PC-9 (cell line): Measurements from ENCODE around the gene OSBPL8.

Experiments
- EZH2 ChIP-seq: fragments of 200-600 bp; sonication (generic); IDR thresholded peaks from 2 replicates; pipeline ENCODE4 v1.8.0; 2017; ENCODE audit warnings: antibody characterized with exemption, low read depth
- TF ChIP-seq, protein P1 (sequence below): fragments of 200-600 bp; sonication (generic); conservative IDR thresholded peaks from 2 replicates; pipeline ENCODE4 v1.6.1; 2017; ENCODE audit warnings: mixed run types, antibody characterized with exemption, mild to moderate bottlenecking, moderate library complexity

DNA sequence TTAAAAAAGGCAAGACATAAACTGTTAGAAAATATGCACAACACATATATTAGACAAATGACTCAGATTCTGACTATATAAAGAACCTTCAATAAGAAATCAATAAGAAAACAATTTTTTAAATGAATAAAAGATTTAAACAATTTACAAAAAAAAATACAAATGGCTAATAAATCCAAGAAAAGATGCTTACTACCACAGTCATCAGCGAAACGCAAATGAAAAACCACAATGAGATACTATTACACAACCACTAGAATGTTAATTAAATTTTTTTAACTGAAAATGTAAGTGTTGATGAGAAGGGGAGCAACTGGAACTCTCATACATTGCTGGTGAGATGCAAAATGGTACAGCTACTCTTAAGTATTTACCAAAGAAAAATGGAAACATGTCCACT lies 24.4 kb downstream of the OSBPL8 start:
- TF ChIP-seq, protein P1, sequence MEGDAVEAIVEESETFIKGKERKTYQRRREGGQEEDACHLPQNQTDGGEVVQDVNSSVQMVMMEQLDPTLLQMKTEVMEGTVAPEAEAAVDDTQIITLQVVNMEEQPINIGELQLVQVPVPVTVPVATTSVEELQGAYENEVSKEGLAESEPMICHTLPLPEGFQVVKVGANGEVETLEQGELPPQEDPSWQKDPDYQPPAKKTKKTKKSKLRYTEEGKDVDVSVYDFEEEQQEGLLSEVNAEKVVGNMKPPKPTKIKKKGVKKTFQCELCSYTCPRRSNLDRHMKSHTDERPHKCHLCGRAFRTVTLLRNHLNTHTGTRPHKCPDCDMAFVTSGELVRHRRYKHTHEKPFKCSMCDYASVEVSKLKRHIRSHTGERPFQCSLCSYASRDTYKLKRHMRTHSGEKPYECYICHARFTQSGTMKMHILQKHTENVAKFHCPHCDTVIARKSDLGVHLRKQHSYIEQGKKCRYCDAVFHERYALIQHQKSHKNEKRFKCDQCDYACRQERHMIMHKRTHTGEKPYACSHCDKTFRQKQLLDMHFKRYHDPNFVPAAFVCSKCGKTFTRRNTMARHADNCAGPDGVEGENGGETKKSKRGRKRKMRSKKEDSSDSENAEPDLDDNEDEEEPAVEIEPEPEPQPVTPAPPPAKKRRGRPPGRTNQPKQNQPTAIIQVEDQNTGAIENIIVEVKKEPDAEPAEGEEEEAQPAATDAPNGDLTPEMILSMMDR = no peak
- TF ChIP-seq EZH2 = no peak
